Measurements from ENCODE around the gene RCC2. TPM values are rescaled to one million over a fixed set of nuclear protein-coding genes. Genes with fewer than 3 reads are reported as not detected.

Gene RCC2
- total and polyA plus RNA-seq, 2 donors from 2014 or later, result 16.1 to 46.8 TPM

DNA sequence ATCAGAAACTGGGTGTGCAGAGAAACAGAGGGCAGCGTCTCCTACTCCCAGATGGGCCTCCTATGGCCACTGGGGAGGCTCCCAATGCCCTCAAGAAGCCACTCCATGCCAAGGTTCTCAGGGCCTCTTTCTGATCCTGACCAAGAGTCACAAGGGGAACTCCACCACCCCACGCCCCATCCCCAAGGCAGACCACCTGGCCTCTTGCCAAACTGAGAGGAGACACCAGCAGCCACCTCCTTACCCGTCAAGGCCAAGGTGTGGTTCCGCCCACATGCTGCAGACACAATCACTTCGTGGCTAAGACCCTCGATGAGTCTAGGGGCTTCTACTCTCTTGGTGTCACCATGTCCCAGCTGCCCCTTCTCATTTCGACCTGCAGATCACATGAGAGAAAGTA is 17.0 kb downstream of the RCC2 start:
- H3K4me3 ChIP-seq (ENCODE audit: low read length in 3 of 3), result no peak overlapping the region
- H3K27ac ChIP-seq (ENCODE audit: low read depth in 2 of 2, low read length in 2 of 2), result no peak overlapping the region
- no peaks in the 10 kb centered on the region for H3K9me3 ChIP-seq (ENCODE audit: control insufficient read depth in 2 of 3, insufficient read depth in 1 of 3, low read length in 3 of 3)
- peaks cover 4 to 33% (median 24%) of the 10 kb centered on the region in 3 donors for H3K36me3 ChIP-seq (ENCODE audit: control insufficient read depth in 2 of 3, insufficient read depth in 3 of 3, low read length in 3 of 3)
- TF ChIP-seq, protein P1, sequence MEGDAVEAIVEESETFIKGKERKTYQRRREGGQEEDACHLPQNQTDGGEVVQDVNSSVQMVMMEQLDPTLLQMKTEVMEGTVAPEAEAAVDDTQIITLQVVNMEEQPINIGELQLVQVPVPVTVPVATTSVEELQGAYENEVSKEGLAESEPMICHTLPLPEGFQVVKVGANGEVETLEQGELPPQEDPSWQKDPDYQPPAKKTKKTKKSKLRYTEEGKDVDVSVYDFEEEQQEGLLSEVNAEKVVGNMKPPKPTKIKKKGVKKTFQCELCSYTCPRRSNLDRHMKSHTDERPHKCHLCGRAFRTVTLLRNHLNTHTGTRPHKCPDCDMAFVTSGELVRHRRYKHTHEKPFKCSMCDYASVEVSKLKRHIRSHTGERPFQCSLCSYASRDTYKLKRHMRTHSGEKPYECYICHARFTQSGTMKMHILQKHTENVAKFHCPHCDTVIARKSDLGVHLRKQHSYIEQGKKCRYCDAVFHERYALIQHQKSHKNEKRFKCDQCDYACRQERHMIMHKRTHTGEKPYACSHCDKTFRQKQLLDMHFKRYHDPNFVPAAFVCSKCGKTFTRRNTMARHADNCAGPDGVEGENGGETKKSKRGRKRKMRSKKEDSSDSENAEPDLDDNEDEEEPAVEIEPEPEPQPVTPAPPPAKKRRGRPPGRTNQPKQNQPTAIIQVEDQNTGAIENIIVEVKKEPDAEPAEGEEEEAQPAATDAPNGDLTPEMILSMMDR (IDR thresholded peaks at IDR 0.05; ENCODE audit: borderline replicate concordance, extremely low read depth, insufficient read depth), result no peak
- H3K9ac ChIP-seq (ENCODE audit: low read length in 3 of 3), result no peak overlapping the region
- FAIRE-seq (no peak), DNase-seq (no peak)
- intact Hi-C loops (cut with DNase I), result no loop called here
- no peaks in the 10 kb centered on the region for H3K4me1 ChIP-seq (ENCODE audit: control insufficient read depth in 2 of 3, insufficient read depth in 2 of 3, low read depth in 1 of 3, low read length in 3 of 3)
- no peaks in the 10 kb centered on the region for H3K27me3 ChIP-seq (ENCODE audit: control insufficient read depth, insufficient read depth, low read length)

GRCh38 chr1:17420391-17420918 is 19.0 kb downstream of the RCC2 start:
- Histone ChIP-seq H3K27ac (ENCODE audit: low read depth in 2 of 2, low read length in 2 of 2) (no peak overlapping the region), H3K27me3 (ENCODE audit: control insufficient read depth, insufficient read depth, low read length) (no peaks in the 10 kb centered on the region), H3K4me3 (ENCODE audit: low read length in 3 of 3) (no peak overlapping the region), H3K4me1 (ENCODE audit: control insufficient read depth in 2 of 3, insufficient read depth in 2 of 3, low read depth in 1 of 3, low read length in 3 of 3) (no peaks in the 10 kb centered on the region), H3K9me3 (ENCODE audit: control insufficient read depth in 2 of 3, insufficient read depth in 1 of 3, low read length in 3 of 3) (no peaks in the 10 kb centered on the region), H3K9ac (ENCODE audit: low read length in 3 of 3) (no peak overlapping the region), H3K36me3 (ENCODE audit: control insufficient read depth in 2 of 3, insufficient read depth in 3 of 3, low read length in 3 of 3) (peaks cover 8 to 34% (median 26%) of the 10 kb centered on the region in 3 donors)
- no peak for FAIRE-seq
- intact Hi-C loops (cut with DNase I), result no loop called here
- no peak for DNase-seq
- TF ChIP-seq, protein P1 (IDR thresholded peaks at IDR 0.05; ENCODE audit: borderline replicate concordance, extremely low read depth, insufficient read depth), result no peak

DNA sequence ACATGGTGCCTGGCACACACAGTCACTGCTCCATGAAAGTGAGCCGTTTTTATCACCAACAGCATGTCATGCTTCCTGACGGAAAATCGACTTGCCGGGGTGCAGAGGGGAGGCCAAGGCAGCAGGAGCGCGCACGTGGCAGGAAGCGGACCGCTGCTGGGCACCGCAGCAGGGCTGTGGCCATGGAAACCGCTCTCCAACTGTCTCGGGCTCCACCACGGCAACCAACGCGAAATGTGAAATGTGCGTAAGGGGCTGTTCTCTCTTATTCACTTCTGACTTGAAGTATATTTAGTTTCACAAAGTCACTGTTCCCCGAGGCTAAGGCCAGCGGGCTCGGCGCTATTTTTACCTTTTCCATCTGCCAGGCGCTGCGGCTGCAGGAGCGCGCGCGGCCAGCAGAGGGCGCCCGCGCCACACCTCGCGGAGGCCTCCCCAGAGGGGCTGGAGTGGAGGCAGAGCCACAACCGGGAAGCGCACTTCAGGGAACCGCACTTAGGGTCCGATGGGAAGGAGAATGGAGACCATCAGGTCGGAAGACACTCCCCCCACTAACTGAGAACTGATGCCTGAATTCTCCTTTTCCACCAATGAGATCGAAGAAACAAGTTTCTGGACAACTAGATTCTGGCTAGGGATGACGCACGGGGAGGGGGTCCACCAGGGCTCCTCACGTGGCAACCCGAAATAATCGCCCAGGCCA is 19.7 kb downstream of the RCC2 start:
- Histone ChIP-seq H3K9ac (ENCODE audit: low read length in 3 of 3) (no peak overlapping the region), H3K4me1 (ENCODE audit: control insufficient read depth in 2 of 3, insufficient read depth in 2 of 3, low read depth in 1 of 3, low read length in 3 of 3) (no peaks in the 10 kb centered on the region), H3K4me3 (ENCODE audit: low read length in 3 of 3) (no peak overlapping the region), H3K9me3 (ENCODE audit: control insufficient read depth in 2 of 3, insufficient read depth in 1 of 3, low read length in 3 of 3) (no peaks in the 10 kb centered on the region), H3K27ac (ENCODE audit: low read depth in 2 of 2, low read length in 2 of 2) (no peak overlapping the region), H3K27me3 (ENCODE audit: control insufficient read depth, insufficient read depth, low read length) (no peaks in the 10 kb centered on the region), H3K36me3 (ENCODE audit: control insufficient read depth in 2 of 3, insufficient read depth in 3 of 3, low read length in 3 of 3) (peaks cover 9 to 38% (median 28%) of the 10 kb centered on the region in 3 donors)
- intact Hi-C loops (cut with DNase I), result no loop called here
- FAIRE-seq (no peak), DNase-seq (peak in 4 of 5 donors; percentile 59 to 78 (median 66))
- TF ChIP-seq, protein P1 (IDR thresholded peaks at IDR 0.05; ENCODE audit: borderline replicate concordance, extremely low read depth, insufficient read depth), result peak; percentile 97

Data from kidney (tissue), 14 donors.